GM19043 (cell line): ENCODE results near the gene PCIF1.

ENCODE experiments used
- ATAC-seq: cut with Tn5 transposase; IDR thresholded peaks from one replicate; pipeline ENCODE4 v1.9.1; 2021; ENCODE audit warnings: low read depth; ENCODE audit not compliant: unreplicated experiment

The PCIF1 gene

DNA sequence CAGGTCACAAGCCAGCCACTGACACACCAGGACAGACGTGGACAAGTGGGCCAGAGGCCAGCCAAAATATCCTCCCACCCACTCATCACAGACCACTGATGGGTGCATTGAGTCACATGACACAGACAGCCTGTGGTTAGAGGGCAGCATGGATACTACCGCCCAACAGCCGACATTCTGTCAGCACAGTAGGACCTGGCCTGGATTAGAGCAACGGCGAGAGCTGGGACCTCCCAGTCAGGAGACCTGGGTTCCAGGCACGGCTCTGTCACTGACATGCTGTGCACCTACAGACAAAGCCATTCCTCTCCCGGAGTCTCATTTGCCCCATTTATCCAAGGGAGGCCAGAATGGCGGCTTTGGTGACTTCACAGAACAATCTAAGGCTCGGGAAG lies 29.5 kb downstream of the PCIF1 start:
- no peak for ATAC-seq

DNA sequence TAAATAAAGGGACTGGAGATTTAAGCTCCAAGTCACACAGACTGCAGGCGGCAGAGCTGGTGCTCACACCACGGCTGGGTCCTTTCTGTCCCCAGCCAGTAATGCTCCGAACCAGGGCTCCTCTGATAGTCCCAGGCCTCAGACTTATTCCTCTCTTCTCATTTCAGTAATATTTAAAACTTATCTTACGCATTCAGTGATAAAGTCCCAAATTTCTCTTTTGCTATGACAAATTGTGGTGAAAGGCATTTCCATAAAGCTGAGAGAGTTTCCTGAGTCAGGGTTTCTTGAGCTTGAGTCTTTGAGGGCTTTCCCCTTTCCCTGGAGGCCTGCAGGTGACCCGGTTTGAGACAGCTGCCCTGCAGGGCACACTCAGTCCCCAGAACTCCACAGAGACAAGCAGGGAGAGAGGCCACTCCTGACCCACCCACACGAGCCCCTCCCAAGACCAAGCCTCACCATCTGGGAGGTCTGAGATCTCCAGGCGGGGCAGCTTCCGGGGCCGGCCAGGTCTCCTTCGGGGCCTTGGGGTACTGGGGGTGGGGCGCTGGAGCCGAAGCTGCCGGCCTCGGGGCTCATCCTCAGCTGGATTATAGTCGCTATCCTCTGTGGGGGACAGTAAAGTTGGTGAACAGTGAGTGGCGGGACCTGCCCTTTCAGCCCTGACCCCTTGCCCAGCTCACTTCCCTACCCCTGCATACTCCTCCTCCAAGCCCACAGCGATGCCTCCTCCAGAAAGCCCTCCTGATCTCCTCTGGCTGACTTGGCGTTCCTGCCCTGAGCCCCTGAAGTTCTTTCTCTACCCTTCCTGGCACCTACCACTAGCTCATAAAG lies 30.9 kb downstream of the PCIF1 start:
- no peak for ATAC-seq

DNA sequence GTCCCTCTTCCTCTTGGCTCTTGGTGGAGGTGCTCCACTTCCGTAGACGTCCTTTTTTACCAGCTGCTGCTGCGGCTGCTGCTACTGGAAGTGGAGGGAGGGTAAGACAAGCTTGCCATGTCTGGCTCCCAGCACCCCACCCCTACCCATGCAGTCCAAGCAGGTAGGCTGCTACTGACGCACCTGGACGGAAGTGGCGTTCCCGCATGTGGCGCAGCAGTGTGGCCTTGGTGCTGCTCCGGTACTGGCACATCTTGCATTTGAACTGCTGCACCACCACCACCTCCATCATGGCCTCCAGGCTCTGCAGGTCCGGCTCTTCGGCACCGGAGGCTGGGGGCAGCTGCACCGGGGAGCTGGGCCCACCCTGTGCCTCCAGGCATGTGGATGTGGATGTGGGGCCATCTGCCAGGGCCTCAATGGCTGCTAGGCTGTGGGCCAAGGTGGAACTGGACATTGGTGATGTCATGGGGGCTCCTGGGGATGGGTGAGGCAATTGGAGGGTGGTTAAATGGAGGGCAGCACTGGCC lies 33.1 kb downstream of the PCIF1 start:
- ATAC-seq = no peak

DNA sequence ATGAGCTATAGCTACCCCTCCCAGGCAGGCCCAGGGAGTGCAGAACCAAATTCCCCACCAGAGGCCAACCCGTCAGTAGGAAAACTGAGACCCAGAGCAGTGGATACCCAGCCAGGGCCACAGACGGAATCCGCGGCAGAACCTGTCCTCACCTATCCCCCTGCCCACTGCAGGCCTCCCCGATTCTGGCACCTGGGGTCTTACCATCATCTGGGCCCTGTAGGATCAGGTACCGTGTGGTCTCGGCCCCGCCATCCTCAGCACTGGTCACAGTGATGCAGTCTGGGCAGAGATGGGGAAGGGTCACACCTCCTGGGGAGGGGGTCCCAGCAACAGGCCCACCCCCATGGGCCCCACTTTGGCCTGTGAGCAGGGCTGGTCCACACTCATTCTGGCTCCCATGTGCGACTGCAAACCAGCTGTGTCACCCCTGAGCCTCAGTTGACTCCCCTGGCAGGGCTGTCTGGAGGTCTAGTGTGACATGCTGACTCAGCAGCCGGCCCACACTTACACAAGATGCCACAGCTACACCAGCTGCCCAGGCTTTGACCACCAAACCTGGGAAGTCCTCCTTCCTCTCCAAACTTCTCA lies 33.7 kb downstream of the PCIF1 start:
- ATAC-seq = no peak

DNA sequence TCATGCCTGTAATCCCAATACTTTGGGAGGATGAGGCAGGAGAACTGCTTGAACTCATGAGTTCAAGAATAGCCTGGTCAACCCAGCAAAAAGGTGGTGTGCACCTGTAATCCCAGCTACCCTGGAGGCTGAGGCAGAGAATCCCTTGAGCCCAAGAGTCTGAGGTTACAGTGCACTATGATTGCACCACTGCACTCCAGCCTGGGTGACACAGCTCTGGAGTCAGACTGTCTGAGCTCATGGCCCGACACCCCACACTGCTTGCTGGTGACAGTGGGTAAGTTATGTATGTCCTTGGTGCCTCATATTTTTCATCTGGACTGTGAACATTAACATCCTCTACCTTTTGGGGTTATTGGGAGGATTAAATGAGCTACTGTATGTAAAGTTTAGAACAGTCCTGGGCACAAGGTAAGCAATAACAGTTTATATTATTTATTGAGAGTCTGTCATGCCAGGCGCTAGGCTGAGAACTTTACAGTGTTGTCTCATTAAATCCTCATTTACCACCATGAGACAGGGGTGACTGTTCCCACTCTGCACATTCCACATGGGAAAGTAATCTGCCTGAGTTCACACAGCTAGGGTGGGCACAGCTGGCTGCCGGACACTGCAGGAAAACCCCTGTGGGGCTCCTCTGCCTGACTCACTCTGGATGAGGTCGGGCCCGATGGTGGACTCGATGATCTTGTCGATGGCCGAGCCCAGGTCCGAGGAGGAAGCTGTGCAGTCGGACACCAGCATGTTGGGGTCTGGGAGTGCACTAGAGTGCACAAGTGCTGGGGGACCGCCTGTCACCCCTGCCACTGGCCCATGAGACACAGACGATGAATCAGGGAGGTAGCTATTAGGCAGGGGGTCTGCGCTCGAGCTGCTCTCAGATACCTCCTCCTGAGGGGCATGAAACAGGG lies 34.6 kb downstream of the PCIF1 start:
- no peak for ATAC-seq

DNA sequence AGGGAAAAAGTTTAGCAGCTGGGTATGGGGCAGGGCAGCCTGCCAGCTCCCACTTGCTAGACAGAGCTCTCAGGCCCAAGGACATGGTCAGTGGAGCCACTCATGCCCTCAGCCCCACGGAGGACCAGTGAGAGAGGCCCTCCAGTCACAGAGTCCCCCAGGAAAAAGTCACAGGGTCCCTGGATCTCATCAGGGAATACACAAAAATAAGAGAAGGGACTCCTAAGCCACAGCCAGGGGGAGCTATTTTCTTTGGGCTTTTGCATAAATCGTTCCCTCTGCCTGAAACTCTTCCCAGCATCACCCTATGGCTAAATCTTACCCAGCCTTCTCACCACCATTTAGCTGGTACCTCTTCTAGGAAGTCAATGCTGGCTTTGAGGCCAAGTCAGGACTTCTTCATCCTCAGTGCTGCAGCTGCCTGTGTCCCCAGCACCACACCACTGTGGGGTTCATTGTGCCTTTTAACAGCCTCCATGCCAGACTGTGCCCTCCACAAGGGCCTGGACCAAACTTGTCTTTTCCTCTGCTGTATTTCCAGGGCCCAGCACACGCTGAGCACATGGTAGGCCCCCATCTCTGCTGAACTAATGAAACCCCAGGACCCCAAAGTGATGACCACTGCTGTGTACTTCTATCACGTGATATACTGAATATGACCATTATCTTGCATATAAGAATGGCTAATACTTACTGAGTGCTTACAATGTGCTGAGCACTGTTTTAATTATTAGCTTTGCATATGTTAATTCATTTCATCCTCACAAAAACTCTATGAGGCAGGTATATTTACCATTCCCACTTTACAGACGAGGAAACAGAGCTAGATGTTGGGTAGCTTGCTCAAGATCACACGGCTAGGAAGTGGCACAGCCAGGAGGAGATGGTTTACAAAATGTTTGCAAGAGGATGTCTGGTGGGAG lies 35.5 kb downstream of the PCIF1 start:
- no peak for ATAC-seq

DNA sequence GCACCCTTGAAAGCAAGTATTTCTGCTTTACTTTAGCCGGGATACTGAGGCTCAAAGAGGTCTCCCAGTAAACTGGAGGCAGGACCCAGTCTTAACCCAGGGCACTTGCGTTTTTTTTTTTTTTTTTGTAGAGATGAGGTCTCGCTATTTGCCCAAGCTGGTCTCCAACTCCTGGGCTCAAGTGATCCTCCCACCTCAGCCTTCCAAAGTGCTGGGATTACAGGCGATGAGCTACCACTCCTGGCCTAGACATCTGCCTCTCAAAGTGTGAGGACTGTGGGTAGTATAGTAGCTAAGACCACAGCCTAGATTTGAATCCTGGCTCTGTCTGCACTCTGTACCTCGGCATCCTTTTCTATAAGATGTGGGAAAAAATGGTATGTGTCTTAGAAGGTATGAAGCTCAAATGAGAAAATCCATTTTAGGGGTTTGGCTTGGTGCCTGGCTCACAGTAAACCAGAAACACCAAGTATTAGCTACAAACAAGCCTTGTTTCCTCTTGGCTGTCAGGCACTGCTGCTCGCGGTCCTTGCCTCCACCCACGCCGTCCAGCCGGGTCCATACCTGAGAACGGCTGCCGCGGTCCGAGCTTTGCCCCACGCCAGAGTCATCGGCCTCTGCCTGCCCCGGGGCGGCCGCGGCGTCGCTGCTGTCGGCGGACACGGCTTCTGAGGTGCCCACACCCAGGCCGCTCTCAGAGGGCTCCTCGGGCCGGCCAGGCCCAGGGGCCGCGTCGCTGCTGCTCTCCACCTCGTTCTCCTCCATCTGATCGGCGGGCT lies 36.4 kb downstream of the PCIF1 start:
- ATAC-seq = peak; percentile 10

DNA sequence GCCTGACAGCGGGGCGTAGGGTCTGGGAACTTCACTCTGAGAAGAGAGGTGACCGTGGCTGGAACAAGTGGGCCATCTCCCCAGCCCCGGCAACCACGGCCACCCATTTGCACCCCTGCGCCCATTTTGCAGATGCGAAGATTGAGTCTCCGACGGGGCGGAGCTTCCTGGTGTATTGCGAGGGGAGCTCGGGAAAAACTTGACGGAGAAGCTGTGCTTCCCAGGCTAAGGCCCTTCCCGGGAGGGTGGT lies 36.9 kb downstream of the PCIF1 start:
- ATAC-seq = no peak

DNA sequence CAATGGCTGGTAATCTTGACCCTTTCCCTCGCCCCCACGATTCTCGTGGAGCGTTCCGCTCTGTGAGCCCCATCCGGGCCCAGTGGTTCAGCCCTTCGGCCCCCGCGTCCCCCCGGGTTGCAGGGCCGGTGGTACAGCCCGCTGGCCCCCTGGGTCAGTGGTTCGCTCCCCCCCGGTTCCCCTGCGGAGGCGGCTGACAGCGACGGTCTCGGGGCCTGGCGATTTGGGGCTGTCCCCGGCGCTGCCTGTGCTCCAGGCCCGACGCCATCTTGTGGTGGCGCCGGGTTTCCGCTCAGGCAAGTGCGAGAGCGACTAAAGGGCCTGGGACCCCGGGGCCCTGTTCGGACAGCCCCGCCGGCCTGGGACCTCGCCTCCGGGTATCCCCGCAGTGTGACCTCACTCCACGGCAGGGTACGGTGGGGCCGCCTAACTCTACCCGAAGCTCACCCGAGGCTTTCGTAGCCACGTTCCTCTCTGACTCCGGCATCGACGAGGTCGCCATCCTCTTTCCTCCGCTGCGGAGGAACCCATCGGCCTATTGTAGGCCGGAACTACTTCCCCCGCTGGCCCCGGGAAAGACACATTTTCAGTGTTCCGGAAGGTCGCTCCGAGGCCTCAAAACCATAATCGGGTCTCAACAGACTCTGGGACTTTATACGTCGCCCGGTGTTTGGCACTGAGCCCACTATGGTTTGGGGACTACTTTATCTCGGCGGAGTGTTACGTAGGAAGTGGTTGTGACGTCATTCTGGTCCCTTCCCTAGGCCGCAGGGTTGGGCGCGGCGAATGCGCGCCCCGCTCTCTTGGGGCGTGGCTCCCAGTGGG lies 37.4 kb downstream of the PCIF1 start, which contains the start of gene ZNF335:
Gene ZNF335, minus strand, starts transcription at position 529 of the 825 bp plus-strand sequence. CDS start 793 bp downstream, outside the sequence.
- ATAC-seq = peak; percentile 49

DNA sequence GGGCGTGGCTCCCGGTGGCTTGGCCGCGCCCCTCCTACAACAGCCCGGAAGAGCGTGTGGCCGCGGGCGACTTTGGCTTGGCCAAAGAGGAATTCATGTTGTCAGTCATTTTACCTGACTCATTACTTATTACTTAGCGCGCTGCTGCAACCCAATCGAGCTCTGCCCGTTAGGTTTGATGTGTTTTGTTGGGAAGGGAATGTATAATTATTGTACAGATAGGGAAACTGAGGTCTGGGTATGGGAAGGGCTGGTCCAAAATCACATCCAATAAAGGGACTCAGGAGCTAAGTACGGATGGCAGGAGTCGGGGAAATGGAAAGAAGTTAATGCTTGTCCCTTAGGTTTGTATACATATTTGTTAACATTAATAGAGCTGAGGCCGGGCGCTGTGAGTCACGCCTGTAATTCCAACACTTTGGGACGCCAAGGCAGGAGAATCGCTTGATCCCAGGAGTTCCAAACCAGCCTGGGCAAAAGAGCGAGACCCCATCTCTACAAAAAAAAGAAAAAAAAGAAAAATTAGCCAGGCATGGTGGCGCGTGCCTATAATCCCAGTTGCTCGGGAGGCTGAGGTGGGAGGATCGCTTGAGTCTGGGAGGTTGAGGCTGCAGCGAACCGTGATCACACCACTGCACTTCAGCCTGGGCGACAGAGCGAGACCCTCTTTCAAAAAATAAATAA lies 38.2 kb downstream of the PCIF1 start:
- ATAC-seq = peak; percentile 80

DNA sequence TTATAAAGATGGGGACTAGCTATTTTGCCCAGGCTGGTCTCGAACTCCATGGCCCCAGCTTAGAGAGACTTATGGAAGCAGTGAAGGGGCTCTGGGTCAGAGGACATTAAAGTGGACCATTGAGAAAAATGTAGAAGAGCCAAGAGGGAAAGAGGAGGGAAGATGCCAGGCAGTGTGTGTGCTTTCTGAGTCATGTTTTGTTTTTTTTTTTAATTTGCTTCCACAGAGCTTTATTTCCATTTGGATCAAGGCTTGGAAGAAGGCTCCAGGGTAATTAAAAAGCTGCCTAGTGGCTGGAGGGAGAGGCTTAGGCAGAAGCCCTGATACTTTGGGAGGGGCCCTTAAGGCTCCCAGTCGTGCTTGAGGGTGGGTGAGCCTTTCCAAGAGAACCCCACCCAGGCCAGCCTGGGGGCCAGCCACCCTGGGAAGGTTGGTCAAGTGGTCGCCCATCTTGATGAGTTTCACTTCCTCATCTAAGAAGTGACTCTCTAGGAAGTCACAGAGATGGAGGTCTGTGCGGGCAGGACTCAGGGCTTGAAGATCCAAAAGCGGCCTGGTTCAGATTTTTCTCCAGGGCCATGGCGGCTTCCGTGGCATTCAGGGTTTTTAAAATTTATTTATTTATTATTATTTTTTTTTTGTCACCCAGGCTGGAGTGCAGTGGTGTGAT lies 40.5 kb downstream of the PCIF1 start:
- no peak for ATAC-seq

DNA sequence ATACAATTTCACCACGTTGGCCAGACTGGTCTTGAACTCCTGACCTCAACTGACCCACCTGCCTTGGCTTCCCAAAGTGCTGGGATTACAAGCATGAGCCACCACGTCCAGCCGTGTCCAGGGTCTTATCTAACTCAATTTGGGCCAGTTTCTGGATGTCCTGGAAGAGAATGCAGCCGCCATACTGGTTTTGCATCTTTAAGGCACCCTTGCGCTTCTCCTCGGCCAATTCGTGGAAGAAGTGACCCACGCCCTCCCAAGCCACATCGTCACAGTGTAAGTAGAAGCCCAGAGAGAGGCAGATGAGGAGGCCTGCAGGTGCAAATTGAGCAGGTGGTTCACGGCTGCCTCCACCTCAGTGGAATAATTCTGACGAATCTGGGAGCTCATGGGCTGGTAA lies 41.2 kb downstream of the PCIF1 start:
- ATAC-seq = no peak

DNA sequence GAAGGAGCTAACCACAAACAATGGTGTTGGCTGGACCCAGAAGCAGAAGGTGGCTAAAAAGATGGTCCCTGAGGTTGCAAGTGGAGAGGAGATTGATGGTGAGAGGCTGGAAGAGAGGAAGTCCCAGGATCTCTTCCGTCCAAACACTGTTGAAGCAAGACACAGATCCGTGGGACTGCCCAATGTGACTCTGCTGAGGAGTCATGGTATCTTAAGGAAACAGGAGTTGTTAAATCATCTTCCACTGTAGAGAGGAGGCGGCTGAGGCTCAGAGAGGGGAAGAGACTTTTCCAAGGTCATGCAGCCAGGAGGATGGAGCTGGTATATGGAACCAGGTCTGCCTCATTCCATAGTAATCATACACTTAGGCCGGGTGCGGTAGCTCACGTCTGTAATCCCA lies 41.6 kb downstream of the PCIF1 start:
- ATAC-seq = no peak

DNA sequence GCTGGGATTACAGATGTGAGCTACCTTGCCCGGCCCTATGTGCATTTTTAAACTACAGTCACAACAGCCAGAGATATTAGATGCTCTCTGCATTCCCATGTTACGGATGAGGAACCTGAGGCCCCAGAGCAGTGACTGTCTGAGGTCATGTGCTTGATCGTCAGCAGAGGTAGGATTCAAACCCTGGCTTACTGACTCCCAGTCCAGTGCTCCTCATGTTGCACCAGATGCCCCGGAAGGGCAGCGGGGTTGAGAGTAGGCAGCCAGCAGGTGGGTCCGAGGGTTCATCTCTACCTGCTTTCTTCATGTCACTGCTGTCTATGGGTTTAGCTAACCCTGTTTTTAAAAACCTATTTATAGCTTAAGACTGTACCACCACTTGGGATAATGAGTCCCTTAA lies 46.8 kb downstream of the PCIF1 start:
- ATAC-seq = no peak

DNA sequence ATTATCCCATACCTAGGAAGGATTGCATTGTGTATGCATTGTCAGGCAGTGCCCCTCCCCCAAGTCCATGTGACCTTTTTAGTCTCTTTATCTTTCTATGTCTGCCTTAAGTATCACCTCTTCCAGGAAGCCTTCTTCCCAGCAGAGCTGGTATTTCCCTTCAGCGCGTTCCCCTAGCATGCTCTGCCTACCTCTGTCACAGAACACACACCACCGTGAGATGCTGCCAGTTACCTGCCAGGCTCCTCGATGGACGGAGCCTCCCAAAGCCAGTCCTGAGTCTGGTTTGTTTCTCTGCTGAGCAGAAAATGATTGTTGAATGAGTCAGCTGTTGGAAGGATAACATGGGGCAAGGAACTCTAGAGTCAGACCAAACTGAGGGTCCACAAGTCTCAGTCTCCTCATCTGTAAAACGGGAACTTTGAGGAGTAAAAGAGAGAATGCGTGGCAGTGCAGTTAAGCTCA lies 48.8 kb downstream of the PCIF1 start:
- ATAC-seq = no peak

DNA sequence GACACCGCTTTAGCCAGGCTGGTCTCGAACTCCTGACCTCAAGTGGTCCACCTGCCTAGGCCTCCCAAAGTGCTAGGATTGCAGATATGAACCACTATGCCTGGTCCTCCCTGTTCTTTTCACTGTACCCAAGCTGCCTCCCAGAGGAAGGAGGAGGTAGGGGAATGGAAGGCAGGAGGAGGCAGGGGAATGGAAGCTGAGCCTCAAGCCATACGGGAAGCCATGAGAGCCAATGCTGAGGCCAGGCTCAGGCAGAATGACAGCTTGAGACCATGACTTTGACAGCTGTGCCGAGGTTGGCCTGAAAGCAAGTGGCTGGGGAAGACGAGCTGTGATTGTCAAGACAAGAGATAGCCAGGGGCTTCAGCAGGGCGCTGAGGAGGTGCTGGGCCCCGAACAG lies 51.1 kb downstream of the PCIF1 start:
- ATAC-seq = no peak

DNA sequence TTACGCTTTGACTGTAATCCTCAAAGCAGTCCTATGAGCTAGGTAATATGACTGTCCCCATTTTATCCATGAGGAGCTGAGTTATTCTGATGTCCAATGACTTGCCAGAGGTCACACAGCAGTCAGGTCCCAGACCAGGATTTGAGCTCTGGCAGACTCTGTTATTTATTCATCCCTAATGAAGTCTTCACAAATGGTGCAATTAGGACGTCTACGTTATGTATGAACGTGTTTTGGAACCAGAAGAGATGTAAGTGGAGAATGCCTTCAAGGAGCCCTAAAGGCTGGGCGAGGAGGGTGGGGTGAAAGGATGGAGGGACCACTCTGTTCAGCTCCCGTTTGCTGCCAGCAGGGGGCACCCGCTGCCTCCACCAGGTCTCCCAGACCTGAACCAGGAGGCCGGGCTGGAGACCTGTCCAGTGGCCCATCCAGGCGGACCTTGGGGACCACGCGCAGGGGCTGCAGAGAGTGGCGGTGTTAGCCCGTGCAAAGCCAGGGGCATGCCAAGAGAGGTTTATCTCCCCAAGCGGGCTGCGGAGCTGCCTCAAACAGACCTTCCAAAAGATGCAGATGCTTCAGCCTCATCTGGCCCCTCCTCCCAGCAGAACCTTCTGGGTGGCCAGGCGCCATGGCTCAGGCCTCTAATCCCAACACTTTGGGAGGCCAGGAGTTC lies 52.8 kb downstream of the PCIF1 start:
- no peak for ATAC-seq
